Measurements from ENCODE around the gene NDUFV2.

DNA sequence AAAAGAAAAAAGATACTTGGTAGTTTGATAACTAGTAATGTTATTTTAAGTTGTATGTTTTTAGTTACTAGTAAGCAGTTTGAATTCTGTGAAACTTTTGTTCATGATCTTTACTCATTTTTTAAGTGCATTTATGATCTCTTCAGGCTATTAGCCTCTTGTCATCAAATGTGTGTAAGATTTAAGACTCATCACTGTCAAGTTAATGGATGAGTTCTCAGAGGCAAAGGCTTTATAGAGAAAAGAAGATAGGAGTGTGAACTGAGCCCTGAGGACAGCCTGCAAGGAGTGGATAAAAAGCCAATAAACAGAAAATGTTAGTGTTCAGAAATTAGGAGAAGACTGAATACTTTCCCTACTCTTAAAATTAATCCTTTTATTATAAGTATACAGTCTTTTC lies 13.5 kb downstream of the NDUFV2 start:
- TF ChIP-seq POLR2AphosphoS5 (IDR thresholded peaks at IDR 0.05; ENCODE audit: low read depth, low read length) (no peak), SIN3A (IDR thresholded peaks at IDR 0.05; ENCODE audit: borderline replicate concordance, insufficient read depth, low read length) (no peak), TAF1 (IDR thresholded peaks at IDR 0.05; ENCODE audit: borderline replicate concordance, insufficient read depth, low read length) (no peak)
- TF ChIP-seq, protein P1, sequence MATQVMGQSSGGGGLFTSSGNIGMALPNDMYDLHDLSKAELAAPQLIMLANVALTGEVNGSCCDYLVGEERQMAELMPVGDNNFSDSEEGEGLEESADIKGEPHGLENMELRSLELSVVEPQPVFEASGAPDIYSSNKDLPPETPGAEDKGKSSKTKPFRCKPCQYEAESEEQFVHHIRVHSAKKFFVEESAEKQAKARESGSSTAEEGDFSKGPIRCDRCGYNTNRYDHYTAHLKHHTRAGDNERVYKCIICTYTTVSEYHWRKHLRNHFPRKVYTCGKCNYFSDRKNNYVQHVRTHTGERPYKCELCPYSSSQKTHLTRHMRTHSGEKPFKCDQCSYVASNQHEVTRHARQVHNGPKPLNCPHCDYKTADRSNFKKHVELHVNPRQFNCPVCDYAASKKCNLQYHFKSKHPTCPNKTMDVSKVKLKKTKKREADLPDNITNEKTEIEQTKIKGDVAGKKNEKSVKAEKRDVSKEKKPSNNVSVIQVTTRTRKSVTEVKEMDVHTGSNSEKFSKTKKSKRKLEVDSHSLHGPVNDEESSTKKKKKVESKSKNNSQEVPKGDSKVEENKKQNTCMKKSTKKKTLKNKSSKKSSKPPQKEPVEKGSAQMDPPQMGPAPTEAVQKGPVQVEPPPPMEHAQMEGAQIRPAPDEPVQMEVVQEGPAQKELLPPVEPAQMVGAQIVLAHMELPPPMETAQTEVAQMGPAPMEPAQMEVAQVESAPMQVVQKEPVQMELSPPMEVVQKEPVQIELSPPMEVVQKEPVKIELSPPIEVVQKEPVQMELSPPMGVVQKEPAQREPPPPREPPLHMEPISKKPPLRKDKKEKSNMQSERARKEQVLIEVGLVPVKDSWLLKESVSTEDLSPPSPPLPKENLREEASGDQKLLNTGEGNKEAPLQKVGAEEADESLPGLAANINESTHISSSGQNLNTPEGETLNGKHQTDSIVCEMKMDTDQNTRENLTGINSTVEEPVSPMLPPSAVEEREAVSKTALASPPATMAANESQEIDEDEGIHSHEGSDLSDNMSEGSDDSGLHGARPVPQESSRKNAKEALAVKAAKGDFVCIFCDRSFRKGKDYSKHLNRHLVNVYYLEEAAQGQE (IDR thresholded peaks at IDR 0.05; ENCODE audit: insufficient read depth in 1 of 2, low read depth in 2 of 2, low read length in 2 of 2): no peak
